GM12874 (cell line): Measurements from ENCODE around the gene RMC1.

Experiments
- CTCF ChIP-seq: IDR thresholded peaks from 2 replicates; pipeline ENCODE4 v1.5.1; 2011; ENCODE audit warnings: low read depth, mild to moderate bottlenecking, control low read depth, low read length, moderate library complexity; ENCODE audit not compliant: insufficient read depth

RMC1 gene

DNA sequence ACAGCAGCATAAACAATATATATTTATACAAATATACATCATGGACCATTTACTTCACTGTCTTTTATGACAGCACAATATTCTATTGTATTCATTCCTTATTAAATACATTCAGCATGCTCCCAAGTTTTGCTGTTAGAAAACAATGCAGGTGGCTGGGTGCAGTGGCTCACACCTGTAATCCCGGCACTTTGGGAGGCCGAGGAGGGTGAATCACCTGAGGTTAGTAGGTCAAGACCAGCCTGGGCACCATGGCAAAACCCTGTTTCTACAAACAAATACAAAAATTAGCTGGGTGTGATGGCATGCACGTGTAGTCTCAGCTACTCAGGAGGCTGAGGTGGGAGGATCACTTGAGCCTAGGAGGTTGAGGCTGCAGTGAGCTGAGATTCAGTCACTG, 44.0 kb downstream of the RMC1 start:
- TF ChIP-seq CTCF = no peak

GRCh38 chr18:23547846-23548245, 44.5 kb downstream of the RMC1 start:
- TF ChIP-seq CTCF = no peak

DNA sequence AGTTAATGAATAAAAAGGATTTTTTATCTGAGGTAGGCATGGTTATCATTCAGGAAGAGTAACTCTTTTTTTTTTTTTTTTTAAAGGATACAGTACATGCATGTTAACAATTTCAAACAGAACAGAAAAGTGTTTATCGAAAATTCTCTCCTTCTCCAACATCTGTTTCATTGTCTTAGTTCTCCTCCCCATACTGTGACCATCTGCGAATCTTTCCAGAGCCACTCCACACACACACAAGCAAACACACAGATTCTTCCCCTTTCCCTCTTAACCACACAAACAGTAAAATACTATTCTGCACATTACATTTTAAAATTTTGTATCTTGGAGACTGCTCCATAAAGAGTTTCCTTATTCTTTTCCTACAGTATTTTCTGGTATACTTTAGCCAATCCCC, 45.0 kb downstream of the RMC1 start:
- TF ChIP-seq CTCF = no peak

DNA sequence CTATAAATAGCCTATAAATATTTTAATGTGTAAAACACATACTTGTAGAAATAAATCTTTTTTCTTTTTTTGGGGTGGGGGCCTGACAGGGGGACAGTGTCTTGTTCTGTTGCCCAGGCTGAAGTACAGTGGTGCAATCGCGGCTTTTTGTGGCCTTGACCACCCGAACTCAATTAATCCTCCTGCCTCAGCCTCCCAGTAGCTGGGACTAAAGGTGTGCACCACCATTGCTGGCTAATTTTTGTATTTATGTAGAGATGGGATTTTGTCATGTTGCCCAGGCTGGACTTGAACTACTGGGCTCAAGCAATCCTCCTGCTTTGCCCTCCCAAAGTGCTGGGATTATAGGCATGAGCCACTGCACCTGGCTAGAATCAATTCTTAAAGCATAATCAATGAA, 45.4 kb downstream of the RMC1 start:
- no peak for TF ChIP-seq CTCF

GRCh38 chr18:23550898-23551297, 47.6 kb downstream of the RMC1 start:
- no peak for TF ChIP-seq CTCF

DNA sequence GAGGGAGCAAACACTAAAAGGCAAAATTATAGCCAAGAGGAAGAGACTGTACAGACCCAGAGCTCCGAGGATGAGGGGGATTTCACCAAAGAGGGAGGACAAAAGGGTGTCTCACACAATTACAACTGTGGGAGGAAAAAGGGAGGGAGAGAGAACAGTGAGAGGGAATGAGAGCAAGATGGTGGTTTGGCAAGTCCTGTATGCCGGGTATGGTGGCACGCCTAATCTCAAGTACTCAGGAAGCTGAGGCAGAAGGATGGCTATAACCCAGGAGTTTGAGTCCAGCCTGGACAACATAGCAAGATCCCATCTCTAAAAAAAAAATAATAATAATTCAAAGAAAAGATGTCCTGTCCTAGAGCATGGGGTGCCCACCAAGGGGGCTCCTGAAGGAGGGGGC, 48.7 kb downstream of the RMC1 start:
- TF ChIP-seq CTCF = no peak

GRCh38 chr18:23552505-23552904, 49.2 kb downstream of the RMC1 start:
- TF ChIP-seq CTCF = no peak

GRCh38 chr18:23553887-23554286, 50.6 kb downstream of the RMC1 start:
- no peak for TF ChIP-seq CTCF
